GM18870 (cell line): ENCODE measurements around the gene ATOH8.

Experiments used
- ATAC-seq: cut with Tn5 transposase; IDR thresholded peaks from one replicate; pipeline ENCODE4 v1.9.1; 2021; ENCODE audit warnings: moderate library complexity; ENCODE audit not compliant: unreplicated experiment

ATOH8 gene

DNA sequence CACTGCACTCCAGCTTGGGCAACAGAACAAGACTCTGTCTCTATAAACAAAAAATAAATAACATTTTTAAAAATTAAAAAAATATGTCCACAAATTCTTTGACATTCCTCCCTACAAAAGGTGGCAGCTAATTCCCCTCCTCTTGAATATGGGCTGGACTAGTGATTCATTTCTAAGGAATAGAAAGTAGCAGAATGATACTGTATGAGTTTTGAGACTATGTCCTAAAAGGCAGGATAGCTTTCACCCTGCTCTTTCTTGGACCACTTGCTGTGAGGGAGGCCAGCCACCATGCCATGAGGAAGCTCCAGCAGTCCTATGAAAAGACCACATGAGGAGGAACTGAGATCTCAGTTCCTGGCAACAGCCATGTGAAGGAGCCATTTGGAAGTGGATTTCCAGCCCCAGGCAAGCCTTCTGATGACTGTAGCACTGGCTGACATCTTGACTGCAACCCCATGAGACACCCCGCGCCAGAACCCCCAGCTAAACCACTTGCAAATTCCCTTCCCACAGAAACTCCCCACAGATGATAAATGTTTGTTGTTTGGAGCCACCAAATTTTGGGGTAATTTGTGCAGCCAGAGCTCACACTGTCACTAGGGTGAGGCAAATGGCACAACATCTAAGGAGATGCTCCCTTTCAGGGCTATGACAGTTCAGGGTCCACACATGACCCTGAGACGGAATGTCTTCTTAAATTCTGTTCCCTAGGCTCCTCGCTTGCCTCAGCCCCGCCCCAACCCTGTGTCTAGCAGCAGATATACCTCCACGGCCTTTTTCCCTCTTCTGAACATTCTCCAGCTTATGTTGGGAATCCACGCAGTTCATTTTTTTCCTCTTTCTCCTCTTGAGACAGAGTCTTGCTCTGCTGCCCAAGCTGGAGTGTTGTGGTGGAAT is 17.1 kb upstream of the ATOH8 start:
- no peak for ATAC-seq

DNA sequence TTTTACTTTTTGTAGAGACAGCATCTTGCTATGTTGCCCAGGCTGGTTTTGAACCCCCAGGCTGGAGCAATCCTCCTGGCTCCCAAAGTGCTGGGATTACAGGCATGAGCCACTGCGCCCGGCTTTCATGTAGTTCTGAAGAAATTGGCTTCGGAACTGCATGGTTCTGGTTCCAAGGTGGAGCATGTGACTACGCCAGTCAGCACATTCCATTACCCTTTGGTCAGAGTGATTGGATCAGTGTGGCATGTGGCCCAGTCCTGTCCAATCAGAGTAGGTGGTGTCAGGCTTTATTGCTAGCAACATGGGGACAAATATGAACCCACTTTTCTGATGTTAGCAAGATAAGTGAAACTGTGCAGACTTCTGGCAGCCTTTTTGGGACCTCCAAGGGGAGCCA is 16.3 kb upstream of the ATOH8 start:
- no peak for ATAC-seq

DNA sequence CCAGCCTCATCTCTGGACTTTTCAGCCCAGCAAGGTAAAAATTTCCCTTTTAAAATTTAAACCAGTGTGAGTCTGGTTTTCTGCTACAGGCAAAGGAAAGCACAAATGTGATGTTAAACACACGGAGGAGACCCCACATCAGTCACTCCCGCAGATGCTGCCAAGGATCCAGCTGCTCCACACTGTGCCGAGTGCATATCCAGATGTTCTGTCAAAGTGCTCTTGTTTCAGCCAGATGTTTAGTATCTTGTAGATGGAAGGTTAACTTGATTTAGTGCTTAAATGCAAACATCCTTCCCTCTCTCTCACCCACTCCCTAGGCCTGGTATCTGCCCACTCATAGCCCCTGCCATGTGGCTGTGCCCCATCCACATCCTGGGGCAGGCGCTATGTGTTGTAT is 15.8 kb upstream of the ATOH8 start:
- no peak for ATAC-seq

DNA sequence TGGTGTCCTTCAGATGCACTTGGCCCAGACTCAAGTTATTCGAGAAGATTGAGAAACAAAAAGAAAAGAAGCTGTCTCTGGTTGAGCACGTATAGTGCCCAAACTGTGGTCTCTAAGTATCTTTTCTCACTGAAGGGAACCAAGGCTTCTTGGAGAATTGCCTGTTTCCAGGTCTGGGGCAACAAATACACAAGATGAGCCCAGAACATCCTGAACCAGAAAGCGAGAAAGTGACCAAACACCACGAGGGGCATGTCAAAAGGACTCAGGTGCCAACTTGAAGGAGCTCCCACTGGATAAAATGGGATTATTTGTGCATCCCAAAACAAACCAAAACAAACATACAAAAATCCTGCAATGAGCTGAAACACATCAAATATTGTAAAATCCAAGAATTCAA is 13.6 kb upstream of the ATOH8 start:
- no peak for ATAC-seq

DNA sequence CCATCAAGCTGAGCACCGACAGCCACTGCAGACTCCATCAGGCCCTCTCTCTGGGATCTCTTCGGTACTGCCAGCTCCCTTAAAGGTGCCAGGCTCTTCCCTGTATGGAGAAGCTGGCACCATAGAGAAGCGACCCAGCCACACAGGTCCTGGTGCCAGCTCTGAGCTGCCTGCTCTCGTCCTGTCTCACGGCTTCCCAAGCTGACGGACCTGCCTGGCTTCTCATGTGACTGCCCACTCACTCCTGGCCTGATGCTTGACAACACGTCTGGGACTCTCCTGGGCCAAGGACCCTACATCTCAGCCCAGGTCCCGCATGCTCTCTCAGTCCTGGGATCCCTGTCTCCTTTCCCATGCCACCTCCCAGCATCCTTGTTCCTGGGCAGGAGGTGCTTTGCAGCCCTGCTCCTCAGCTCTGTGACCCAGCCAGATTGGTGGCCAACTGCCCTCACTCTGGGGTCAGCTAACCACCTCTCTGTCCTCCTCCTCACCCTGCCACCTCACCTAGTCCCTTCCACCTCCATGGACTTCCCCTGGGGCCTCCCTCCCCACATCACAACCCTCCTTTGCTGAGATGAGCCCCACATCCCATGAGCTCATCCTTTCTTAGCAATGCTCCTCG is 12.5 kb upstream of the ATOH8 start:
- no peak for ATAC-seq

DNA sequence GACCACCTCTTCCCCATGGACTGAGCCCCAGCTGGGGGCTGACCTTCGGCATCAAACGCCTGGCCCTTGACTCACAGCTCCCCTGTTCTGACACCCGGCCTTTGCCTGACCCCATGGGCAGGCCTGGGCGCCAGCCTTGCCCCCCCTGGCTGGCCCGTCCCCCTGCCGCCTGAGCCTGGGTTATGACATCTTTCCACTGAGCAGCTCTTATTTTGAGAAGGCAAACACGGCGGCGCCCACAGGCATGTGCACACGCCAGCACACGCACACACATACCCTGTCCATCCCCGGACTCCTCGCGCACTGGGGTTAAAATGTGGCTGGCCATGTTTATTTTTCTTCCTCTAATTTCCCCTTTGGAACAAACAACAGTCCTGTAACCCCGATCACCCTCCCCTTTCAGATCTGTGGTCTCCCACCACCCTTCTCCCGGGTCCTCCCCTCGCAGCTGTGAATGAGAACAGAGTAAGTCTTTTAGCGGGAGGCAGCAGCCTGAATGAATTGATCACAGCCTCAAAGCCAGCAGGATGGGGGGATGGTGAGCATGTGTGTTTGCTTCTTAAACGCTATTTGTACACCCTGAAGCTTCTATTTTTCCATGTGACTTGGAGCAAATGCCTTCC is 11.8 kb upstream of the ATOH8 start:
- ATAC-seq, result no peak

DNA sequence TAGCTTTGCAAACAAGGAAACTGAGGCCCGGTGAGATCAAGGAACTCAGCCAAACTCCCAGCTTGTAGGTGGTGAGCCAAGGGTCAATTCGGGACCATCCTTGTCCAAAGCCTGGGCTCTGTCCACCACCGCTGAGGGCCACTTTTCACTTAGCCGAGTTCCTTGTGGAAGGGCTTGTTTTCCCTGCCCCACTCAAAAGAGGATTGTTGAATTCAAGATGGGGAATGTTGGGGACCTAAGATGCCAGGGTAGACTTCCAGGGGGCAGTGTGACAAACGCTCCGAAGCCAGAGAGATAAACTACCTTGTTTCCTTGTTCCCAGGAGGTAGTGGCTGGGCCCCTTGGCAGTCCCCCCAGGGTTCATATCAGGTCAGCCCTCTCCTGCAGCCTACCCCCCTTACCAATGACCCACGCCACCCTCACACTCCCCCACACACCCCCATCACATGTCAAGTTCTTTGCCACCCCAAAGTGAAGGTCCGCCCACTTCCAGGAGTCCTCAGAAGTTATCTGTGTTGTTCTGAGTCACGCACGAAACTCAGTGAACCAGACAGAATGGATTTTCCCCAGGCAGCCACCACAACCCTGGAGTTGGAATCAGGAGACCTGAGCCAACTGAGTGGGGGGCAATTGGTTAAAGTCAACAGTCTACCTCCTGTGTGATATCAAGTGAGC is 10.3 kb upstream of the ATOH8 start:
- no peak for ATAC-seq

DNA sequence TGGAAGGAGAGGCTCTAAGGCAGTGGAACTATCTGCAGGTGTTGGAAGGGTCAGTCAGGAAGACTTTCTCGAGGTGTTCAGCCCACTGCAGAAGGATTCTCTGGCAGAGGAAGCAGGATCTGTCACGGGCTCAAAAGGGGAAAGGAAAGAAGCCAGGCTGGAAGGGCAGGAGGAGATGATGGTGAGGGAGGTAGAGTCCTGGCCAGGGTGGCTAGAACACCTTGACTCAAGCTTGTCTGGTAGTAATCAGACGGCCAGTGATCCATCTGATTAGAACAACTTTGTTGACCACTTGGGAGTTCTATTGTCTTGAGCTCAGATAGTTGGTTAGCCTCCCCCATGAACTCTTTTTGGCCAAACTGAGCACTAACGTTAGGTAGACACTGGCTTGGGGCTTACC is 9.7 kb upstream of the ATOH8 start:
- no peak for ATAC-seq

DNA sequence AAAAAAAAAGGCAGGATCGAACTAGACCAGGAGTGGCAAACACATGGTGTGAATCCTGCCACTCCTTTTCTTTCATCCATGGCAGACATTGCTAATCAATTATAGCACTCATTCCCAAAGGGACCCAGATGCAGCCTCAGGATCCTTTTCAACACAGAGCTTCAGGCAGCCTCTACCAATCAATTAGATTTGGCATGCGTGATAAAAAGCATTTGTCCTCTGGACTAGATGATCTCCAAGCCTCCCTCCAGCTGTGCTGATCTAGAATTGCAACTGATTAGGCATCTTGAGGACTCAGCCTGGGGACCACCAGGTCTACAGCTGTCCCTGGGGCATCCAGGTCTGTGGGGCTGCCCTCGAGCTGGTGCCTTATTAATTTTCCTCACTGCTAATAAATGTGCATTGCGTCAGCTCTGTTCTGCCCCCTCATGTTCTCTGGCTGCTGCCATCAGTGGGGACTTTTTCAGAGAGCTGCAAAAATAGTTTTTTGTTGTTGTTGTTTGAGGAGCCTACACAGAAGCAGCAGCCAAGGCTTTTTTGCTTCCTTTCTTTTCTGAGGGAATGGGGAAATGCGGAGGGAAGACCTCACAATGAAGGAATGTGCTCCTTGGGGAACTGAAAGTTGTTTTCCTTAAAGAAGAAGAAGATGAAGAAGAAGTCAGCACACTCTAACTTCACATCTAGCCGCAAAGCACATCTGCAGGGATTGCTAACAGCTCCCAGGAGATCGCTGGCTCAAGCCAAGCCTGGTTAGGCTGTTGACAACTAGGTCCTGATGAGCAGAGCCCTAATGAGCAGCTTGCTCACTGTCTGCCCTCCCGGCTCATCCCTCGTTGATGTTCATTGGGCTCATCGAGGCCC is 8.8 kb upstream of the ATOH8 start:
- no peak for ATAC-seq

DNA sequence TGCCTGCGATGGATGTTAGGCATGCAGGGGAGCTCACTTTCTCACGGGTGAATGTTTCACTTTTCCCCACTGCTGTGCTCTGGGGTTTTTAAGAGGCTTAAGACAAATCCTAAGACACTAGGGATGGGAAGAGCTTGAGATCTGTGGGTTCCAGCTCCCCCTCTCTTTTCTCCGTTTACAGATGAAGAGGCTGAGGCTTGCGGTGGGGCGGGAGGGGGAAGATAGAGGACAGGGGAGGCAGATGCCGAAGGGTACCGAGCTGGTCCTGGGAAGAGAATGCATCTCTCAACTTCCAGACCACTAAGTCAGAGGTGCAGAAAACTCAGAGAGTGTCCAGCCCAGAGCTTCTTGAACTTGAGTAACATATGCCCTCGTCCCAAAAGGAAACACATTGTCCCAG is 8.2 kb upstream of the ATOH8 start:
- no peak for ATAC-seq

DNA sequence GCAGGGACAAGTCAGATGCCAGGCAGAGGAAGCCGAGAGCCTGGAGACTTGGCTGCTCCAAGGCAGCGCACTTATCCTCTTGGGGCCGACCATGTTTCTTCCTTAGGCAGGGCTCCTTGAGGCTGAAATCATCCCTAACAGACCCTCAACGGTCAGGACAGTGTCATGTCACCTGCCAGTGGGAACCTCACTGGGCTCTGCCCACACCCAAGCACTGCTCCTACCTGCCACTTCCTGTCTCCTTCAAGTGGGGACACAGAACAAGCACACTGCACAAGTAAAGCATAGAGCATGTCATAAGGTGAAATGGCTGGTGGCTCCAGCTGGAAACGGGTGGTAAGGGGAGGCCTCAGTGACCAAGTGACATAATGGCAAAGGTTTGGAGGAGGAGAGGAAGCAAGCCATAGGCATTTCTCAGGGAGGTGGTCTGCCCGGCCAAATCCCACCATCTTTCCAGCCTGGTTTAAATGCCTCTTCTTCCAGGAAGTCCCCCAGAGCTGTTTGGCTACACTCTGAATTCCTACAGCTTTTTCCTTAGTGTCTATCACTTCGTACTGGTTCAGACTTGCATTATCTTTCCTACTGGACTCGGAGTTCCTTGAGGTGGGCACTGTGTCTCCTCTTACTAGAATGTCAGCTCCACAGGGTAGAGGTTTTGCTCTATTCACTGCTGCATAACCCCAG is 7.3 kb upstream of the ATOH8 start:
- no peak for ATAC-seq

DNA sequence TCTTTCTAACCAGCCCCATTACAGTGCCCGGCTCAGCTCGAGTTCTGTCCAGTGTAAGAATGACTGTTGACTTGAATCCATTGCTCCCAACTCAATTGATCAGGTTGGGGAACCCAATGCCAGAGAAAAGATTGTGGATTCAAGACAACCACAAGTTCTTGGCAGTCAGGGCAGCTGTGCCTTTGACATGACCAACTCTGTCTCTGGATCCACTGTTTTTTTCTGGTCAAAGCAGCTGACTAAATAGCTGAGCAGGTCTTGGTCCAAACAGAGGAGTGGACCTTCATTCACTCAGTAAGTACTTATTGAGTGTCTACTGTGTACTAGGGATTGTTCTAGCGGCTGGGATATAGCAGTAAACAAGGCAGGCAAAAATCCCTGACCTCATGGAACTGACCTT is 6.3 kb upstream of the ATOH8 start:
- ATAC-seq, result no peak

DNA sequence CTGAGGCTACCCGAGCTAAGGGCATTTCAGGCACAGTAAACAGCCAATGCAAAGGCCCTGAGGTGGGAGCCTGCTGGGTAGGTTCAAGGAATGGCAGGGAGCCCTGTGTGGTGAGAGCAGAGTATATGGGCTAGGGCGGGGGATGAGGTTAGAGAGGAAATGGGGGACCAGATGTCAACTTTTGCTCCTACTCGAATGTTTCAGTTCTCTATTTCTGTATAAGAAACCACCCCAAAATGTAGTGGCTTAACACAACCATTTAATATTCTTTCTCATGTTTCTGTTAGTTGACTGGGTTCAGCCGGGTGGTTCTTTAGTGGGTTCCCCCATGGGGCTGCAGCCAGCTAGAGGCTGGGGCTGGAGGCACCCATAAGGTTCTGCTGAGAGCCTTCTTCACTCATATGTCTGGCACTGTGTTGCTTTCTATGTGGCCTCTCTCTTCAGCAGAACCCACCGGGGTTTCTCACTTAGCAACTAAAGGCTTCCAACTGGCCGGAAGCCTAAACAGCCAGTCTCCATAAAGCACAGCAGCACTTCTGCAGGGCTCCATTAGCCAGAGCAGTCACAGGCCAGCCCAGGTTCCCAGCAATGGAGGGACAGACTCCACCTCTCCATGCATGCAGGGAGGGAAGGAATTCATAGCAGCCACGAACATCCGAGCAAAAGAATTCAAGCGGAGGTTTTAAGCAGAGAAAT is 5.6 kb upstream of the ATOH8 start:
- ATAC-seq, result peak; percentile 61

DNA sequence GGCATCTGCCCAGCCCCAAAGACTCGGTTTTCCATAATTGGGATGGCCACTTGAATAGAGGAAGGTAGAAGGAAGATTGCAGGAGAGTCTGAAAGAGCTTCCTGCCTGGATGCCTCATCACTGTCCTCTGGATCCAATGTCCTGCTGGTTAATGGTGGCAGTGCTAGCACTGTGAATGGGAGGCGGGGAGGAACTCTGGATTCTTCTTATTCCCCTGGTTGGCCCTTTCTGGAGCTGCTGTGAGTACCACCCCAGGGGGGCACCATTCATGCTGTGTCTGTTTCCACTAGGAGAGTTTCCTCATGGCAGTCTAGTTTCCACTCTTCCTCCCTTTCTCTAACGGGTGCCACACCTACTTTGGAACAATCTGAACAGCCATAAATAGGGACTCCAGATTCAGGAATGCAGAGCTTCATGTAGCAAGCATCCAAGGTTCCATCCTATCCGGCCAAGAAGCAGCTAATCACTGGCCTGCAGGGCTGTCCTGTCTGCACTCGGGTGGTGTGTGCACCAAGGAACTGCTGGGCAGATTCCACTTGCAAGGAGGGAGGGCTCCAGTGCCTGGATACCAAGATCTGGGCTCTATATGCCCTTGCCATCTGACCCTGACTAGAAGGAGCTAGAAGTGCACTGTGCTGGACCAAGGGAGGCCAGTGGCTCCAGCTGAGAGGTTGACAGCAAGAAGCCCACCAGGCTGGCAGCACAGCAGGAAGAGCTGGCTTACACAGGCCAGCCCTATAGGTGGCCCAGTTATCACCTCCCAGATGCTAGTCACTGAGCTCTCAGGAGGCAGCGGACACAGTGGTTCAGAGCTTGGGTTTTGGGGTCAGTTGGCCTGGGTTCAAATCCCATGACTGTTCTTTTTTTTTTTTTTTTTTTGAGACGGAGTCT is 4.6 kb upstream of the ATOH8 start:
- no peak for ATAC-seq

DNA sequence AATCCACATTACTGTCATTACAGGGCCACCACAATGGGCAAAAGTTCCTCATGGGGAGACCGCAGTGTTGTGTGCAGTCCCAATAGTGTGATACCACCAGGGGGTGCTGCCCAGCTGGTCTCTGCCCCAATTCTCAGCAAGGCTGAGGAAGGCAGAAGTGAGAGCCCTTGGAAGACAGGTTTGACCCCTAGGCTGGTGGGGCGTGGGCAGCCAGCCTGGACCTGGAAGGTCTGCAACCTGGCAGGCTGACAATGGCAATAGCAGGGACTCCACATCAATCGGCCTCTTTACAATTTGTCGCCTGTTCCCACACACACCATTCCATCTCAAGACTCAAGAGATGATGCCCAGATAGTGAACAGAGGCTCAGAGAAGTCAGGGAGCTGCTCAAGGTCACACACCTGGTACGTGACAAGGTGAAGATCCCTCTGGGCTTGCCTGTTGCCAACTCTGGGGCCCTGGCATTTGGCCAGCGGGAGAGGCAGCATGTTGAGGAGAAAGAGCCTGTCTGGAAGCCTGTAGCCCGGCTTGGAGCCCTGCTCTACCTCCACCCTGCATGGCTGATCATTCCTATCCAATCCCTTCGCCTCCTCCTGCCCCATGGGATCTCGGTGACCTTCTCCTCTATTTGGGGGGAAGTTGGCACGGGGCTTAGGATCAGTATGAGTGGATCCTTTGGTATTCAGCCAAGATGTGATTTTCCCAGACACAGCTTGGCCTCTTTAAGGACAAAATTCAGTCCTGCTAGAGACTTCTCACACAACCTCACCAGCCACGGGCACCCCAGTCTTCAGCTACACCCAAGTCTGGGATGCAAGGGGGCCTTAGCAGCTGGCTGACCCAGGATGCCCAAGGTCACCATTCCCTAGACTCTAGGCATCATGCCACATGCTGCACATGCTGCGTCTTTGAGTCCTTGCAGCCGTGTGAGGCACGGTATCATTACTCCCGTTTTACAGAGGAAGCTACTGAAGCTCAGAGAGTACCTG is 2.9 kb upstream of the ATOH8 start:
- no peak for ATAC-seq

DNA sequence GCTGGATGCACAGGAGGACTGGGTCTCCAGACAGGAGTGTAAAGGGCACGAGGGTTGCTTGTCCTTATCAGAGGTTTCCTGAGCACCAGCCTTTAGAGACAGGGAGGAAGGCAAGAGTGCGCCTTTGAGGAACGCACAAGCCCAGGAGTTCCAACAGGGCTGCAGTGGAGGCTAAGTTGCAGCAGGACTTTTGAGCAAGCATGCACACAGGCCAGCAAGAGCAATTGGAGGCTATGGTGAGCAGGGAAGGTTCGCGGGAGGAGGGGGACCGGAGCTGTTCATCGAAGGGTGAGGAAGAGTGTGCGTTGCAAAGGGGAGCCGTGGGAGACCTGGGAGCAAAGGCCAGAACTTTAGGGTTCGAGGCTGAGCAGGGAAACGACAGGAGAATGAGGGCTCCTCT is 2.2 kb upstream of the ATOH8 start:
- ATAC-seq, result no peak

DNA sequence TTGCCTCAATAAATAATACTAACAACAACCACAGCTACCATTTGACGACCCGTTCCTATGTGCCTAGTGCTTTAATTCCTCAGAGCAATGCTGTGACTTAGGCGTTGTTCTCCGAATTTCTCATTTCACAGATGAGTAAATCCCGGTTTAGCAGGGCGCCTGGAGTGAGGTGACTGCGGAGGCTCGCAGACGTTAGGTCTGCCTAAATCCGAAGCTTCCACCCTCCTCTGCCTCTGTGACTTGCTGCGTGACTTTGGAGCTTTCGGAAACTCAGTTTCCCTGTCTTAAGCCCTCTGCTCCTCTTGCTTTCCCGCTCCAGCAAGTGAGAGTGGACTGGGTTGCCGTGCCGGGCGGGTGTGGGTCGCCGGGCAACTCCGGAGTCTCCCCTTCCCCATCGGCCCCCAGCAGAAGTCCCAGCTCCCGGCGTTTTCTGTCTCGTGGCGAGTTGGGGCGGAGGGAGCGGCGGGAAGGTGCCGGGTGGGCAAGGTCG is 711 bp upstream of the ATOH8 start:
- ATAC-seq, result no peak
